Vagina (tissue), 2 donors: ENCODE measurements around the gene NACAD. TPM values are rescaled to one million over a fixed set of nuclear protein-coding genes. Genes with fewer than 3 reads are reported as not detected.

Experiments
- DNase-seq, 2 donors: peaks; one replicate each; pipeline ENCODE4 v3.0.0-alpha.2; 2017; ENCODE audit errors: extremely low spot score in 2 of 2
- H3K27ac ChIP-seq: fragments of 200-600 bp; sonication (generic); one replicate; pipeline ENCODE4 v1.5.1; 2019
- H3K27me3 ChIP-seq: fragments of 200-600 bp; sonication (generic); one replicate; pipeline ENCODE4 v1.5.1; 2019
- H3K36me3 ChIP-seq, 2 donors: fragments of 200-600 bp; sonication (generic); one replicate each; pipeline ENCODE4 v1.5.1; 2017 to 2019
- H3K4me1 ChIP-seq: fragments of 200-600 bp; sonication (generic); one replicate; pipeline ENCODE4 v1.5.1; 2019
- H3K4me3 ChIP-seq, 2 donors: fragments of 200-600 bp; sonication (generic); 1 replicate in 1 of 2; 2 replicates in 1 of 2; pipeline ENCODE4 v1.5.1; 2016 to 2019
- H3K9me3 ChIP-seq: fragments of 200-600 bp; sonication (generic); one replicate; pipeline ENCODE4 v1.5.1; 2019
- CTCF ChIP-seq, 3 experiments: fragments of 450-650 bp in 2 of 3; fragments of 200-600 bp in 1 of 3; sonication (generic) in 1 of 3; IDR thresholded peaks; one replicate each; pipeline ENCODE4 v1.5.1; 2017 to 2019; ENCODE audit warnings: antibody characterized with exemption in 3 of 3, mild to moderate bottlenecking in 2 of 3, moderate library complexity in 2 of 3
- POLR2A ChIP-seq, 2 donors: fragments of 450-650 bp; IDR thresholded peaks; one replicate each; pipeline ENCODE4 v1.6.1; 2017; ENCODE audit warnings: antibody characterized with exemption in 2 of 2, mild to moderate bottlenecking in 2 of 2, moderate library complexity in 2 of 2
- POLR2AphosphoS5 ChIP-seq, 2 donors: sonication (generic); formaldehyde crosslinking; IDR thresholded peaks; one replicate each; pipeline ENCODE4 v1.9.0; 2017; ENCODE audit warnings: antibody characterized with exemption in 2 of 2, mild to moderate bottlenecking in 2 of 2, low read depth in 1 of 2; ENCODE audit not compliant: insufficient read depth in 1 of 2
- intact Hi-C: fragments of 100-400 bp; cut with DNase I; formaldehyde crosslinking; loops from one replicate; pipeline ENCODE4 v1.15.1; 2023
- total RNA-seq: library from RNA; depleted of rRNA; stranded (reverse); fragments of >200 nt; gene quantifications from one replicate; pipeline ENCODE4 v1.2.3, GENCODE V29; 2016

NACAD gene
- total RNA-seq = 9.6 TPM

GRCh38 chr7:45088821-45089340, at the start of gene NACAD:
NACAD (minus strand) TSS chr7:45088969; CDS start chr7:45088894, 75 bp downstream.
- intact Hi-C loops = no loop called here
- Histone ChIP-seq H3K36me3 (no peaks in the 10 kb centered on the region), H3K4me1 (peaks cover 21% of the 10 kb centered on the region), H3K9me3 (no peaks in the 10 kb centered on the region), H3K4me3 (peak within 1 kb of the TSS; percentile 60 to 63), H3K27ac (peak within 1 kb of the TSS; percentile 82), H3K27me3 (no peaks in the 10 kb centered on the region)
- peak in 1 of 2 donors; percentile 30 for TF ChIP-seq POLR2A (IDR thresholded peaks at IDR 0.05)
- no peak for TF ChIP-seq CTCF (IDR thresholded peaks at IDR 0.05)
- TF ChIP-seq POLR2AphosphoS5 (IDR thresholded peaks at IDR 0.05; ENCODE audit: insufficient read depth in 1 of 2, low read depth in 1 of 2) = no peak
- DNase-seq = no peak

GRCh38 chr7:45136106-45137060, 47.6 kb upstream of the NACAD start:
- TF ChIP-seq CTCF (IDR thresholded peaks at IDR 0.05) (peak; percentile 64 to 83 (median 68)), POLR2A (IDR thresholded peaks at IDR 0.05) (no peak), POLR2AphosphoS5 (IDR thresholded peaks at IDR 0.05; ENCODE audit: insufficient read depth in 1 of 2, low read depth in 1 of 2) (peak in 1 of 2 donors; percentile 22)
- H3K27ac ChIP-seq = no peak overlapping the region
- no peak overlapping the region for H3K4me3 ChIP-seq
- H3K4me1 ChIP-seq = no peaks in the 10 kb centered on the region
- no peaks in the 10 kb centered on the region for H3K9me3 ChIP-seq
- no peaks in the 10 kb centered on the region for H3K27me3 ChIP-seq
- no peak for DNase-seq
- intact Hi-C loops = loop anchor here (10.0 kb wide), 1 partner anchor 282 kb away; no protein-coding TSS in a partner anchor
- H3K36me3 ChIP-seq = no peaks in the 10 kb centered on the region

GRCh38 chr7:45133877-45134276, 45.1 kb upstream of the NACAD start:
- TF ChIP-seq POLR2AphosphoS5 (IDR thresholded peaks at IDR 0.05; ENCODE audit: insufficient read depth in 1 of 2, low read depth in 1 of 2) = no peak
- no peak for TF ChIP-seq CTCF (IDR thresholded peaks at IDR 0.05)
- no peak for TF ChIP-seq POLR2A (IDR thresholded peaks at IDR 0.05)
- Histone ChIP-seq H3K9me3 (no peaks in the 10 kb centered on the region), H3K27ac (no peak overlapping the region), H3K36me3 (no peaks in the 10 kb centered on the region), H3K4me3 (no peak overlapping the region), H3K27me3 (no peaks in the 10 kb centered on the region), H3K4me1 (no peaks in the 10 kb centered on the region)
- no peak for DNase-seq
- intact Hi-C loops = loop anchor here (10.0 kb wide), 1 partner anchor 279 kb away; no protein-coding TSS in a partner anchor

GRCh38 chr7:45133352-45133751, 44.6 kb upstream of the NACAD start:
- intact Hi-C loops = loop anchor here (10.0 kb wide), 1 partner anchor 279 kb away; no protein-coding TSS in a partner anchor
- Histone ChIP-seq H3K4me3 (no peak overlapping the region), H3K9me3 (no peaks in the 10 kb centered on the region), H3K36me3 (no peaks in the 10 kb centered on the region), H3K27me3 (no peaks in the 10 kb centered on the region), H3K4me1 (no peaks in the 10 kb centered on the region), H3K27ac (no peak overlapping the region)
- no peak for TF ChIP-seq POLR2AphosphoS5 (IDR thresholded peaks at IDR 0.05; ENCODE audit: insufficient read depth in 1 of 2, low read depth in 1 of 2)
- no peak for TF ChIP-seq POLR2A (IDR thresholded peaks at IDR 0.05)
- no peak for TF ChIP-seq CTCF (IDR thresholded peaks at IDR 0.05)
- no peak for DNase-seq
